H9 (cell line): Measurements from ENCODE around the gene SMAD6. TPM values are rescaled to one million over a fixed set of nuclear protein-coding genes. Genes with fewer than 3 reads are reported as not detected.

Experiments
- DNase-seq: peaks from one replicate; pipeline ENCODE4 v3.0.0-alpha.2; 2017
- H2AFZ ChIP-seq: one replicate; pipeline ENCODE4 v1.6.1; 2013; ENCODE audit warnings: mild to moderate bottlenecking, low read length, control low read depth, moderate library complexity
- H2AK5ac ChIP-seq: 2 replicates; pipeline ENCODE4 v1.6.1; 2013; ENCODE audit warnings: low read length, control low read depth, mixed read lengths; ENCODE audit not compliant: insufficient read length
- H2BK120ac ChIP-seq: one replicate; pipeline ENCODE4 v1.6.1; 2013; ENCODE audit warnings: low read depth, mild to moderate bottlenecking, low read length, control low read depth, inconsistent platforms; ENCODE audit not compliant: poor library complexity, severe bottlenecking
- H2BK12ac ChIP-seq: 2 replicates; pipeline ENCODE4 v1.6.1; 2013; ENCODE audit warnings: low read length, control low read depth, mixed read lengths, low read depth; ENCODE audit not compliant: insufficient read length
- H2BK15ac ChIP-seq: 2 replicates; pipeline ENCODE4 v1.6.1; 2013; ENCODE audit warnings: low read depth, low read length, control low read depth
- H2BK20ac ChIP-seq: one replicate; pipeline ENCODE4 v1.6.1; 2013; ENCODE audit warnings: low read depth, mild to moderate bottlenecking, low read length, control low read depth, inconsistent platforms; ENCODE audit not compliant: poor library complexity, severe bottlenecking
- H2BK5ac ChIP-seq: 2 replicates; pipeline ENCODE4 v1.6.1; 2013; ENCODE audit warnings: low read length, control low read depth, mixed read lengths; ENCODE audit not compliant: insufficient read length
- H3K14ac ChIP-seq: 2 replicates; pipeline ENCODE4 v1.6.1; 2013; ENCODE audit warnings: low read length, control low read depth; ENCODE audit not compliant: insufficient read depth
- H3K18ac ChIP-seq: 2 replicates; pipeline ENCODE4 v1.6.1; 2013; ENCODE audit warnings: low read depth, mild to moderate bottlenecking, mixed read lengths, low read length, control low read depth; ENCODE audit not compliant: insufficient read length
- H3K23ac ChIP-seq: 2 replicates; pipeline ENCODE4 v1.6.1; 2013; ENCODE audit warnings: low read length, control low read depth, mixed read lengths, low read depth; ENCODE audit not compliant: insufficient read length
- H3K23me2 ChIP-seq: 2 replicates; pipeline ENCODE4 v1.6.1; 2013; ENCODE audit warnings: low read depth, mild to moderate bottlenecking, mixed read lengths, low read length, control low read depth; ENCODE audit not compliant: insufficient read length, poor library complexity, severe bottlenecking
- H3K27ac ChIP-seq: 2 replicates; pipeline ENCODE4 v1.5.1; 2013; ENCODE audit warnings: low read length, control low read depth, mixed read lengths, low read depth; ENCODE audit not compliant: insufficient read length
- H3K27me3 ChIP-seq: 2 replicates; pipeline ENCODE4 v1.6.1; 2013; ENCODE audit warnings: low read length, control low read depth, inconsistent platforms; ENCODE audit not compliant: insufficient read depth
- H3K4ac ChIP-seq: 2 replicates; pipeline ENCODE4 v1.6.1; 2013; ENCODE audit warnings: low read depth, mild to moderate bottlenecking, control low read depth, inconsistent platforms, low read length, moderate library complexity
- H3K4me1 ChIP-seq: 2 replicates; pipeline ENCODE4 v1.6.1; 2013; ENCODE audit warnings: low read length, control low read depth, inconsistent platforms; ENCODE audit not compliant: insufficient read depth
- H3K4me2 ChIP-seq: 2 replicates; pipeline ENCODE4 v1.6.1; 2013; ENCODE audit warnings: low read length, control low read depth, mixed read lengths; ENCODE audit not compliant: insufficient read length, insufficient read depth
- H3K56ac ChIP-seq: 2 replicates; pipeline ENCODE4 v1.6.1; 2013; ENCODE audit warnings: low read depth, mild to moderate bottlenecking, mixed read lengths, low read length, control low read depth; ENCODE audit not compliant: insufficient read length
- H3K79me1 ChIP-seq: 2 replicates; pipeline ENCODE4 v1.6.1; 2013; ENCODE audit warnings: low read depth, mild to moderate bottlenecking, moderate library complexity, low read length, control low read depth, inconsistent platforms; ENCODE audit not compliant: insufficient read depth, poor library complexity, severe bottlenecking
- H3K79me2 ChIP-seq: 2 replicates; pipeline ENCODE4 v1.6.1; 2013; ENCODE audit warnings: low read length, control low read depth, inconsistent platforms; ENCODE audit not compliant: insufficient read depth
- H3K9ac ChIP-seq: 2 replicates; pipeline ENCODE4 v1.6.1; 2013; ENCODE audit warnings: low read length, control low read depth, mixed read lengths; ENCODE audit not compliant: insufficient read length; ENCODE audit errors: extremely low read depth
- H3K9me3 ChIP-seq: one replicate; pipeline ENCODE4 v1.6.1; 2013; ENCODE audit warnings: low read depth, low read length, inconsistent platforms; ENCODE audit not compliant: control insufficient read depth
- H3T11ph ChIP-seq: one replicate; pipeline ENCODE4 v1.6.1; 2013; ENCODE audit warnings: mild to moderate bottlenecking, low read length, control low read depth, inconsistent platforms
- H4K20me1 ChIP-seq: one replicate; pipeline ENCODE4 v1.6.1; 2013; ENCODE audit not compliant: control insufficient read depth, insufficient read length, insufficient read depth
- H4K5ac ChIP-seq: 2 replicates; pipeline ENCODE4 v1.6.1; 2013; ENCODE audit warnings: low read depth, mild to moderate bottlenecking, mixed read lengths, low read length, control low read depth; ENCODE audit not compliant: insufficient read length
- H4K8ac ChIP-seq: replicated peaks from 2 replicates; pipeline ENCODE4 v1.6.1; 2013; ENCODE audit warnings: low read length, control low read depth, mixed read lengths, low read depth; ENCODE audit not compliant: insufficient read length
- H4K91ac ChIP-seq: 2 replicates; pipeline ENCODE4 v1.6.1; 2013; ENCODE audit warnings: low read depth, mild to moderate bottlenecking, moderate library complexity, mixed read lengths, low read length, control low read depth; ENCODE audit not compliant: insufficient read length
- H3K27ac Mint-ChIP-seq, 3 experiments: 2 replicates in 2 of 3; 3 replicates in 1 of 3; pipeline ENCODE4 v1.8.0; 2020 to 2021; ENCODE audit warnings: mixed read lengths in 3 of 3, mild to moderate bottlenecking in 1 of 3, moderate library complexity in 1 of 3
- H3K27me3 Mint-ChIP-seq: 2 replicates; pipeline ENCODE4 v1.8.0; 2021; ENCODE audit warnings: low read depth, mild to moderate bottlenecking, moderate library complexity, mixed read lengths
- H3K36me3 Mint-ChIP-seq, 3 experiments: 2 replicates in 2 of 3; 3 replicates in 1 of 3; pipeline ENCODE4 v1.8.0; 2020 to 2021; ENCODE audit warnings: low read depth in 3 of 3, mixed read lengths in 3 of 3; ENCODE audit not compliant: insufficient read depth in 1 of 3
- H3K4me1 Mint-ChIP-seq, 2 experiments: 2 replicates each; pipeline ENCODE4 v1.8.0; 2020; ENCODE audit warnings: mixed read lengths in 2 of 2
- H3K4me3 Mint-ChIP-seq, 2 experiments: 2 replicates in 1 of 2; 3 replicates in 1 of 2; pipeline ENCODE4 v1.8.0; 2020 to 2021; ENCODE audit warnings: mild to moderate bottlenecking in 2 of 2, mixed read lengths in 2 of 2, moderate library complexity in 1 of 2
- H3K9me3 Mint-ChIP-seq, 2 experiments: 2 replicates in 1 of 2; 3 replicates in 1 of 2; pipeline ENCODE4 v1.8.0; 2020; ENCODE audit warnings: mild to moderate bottlenecking in 2 of 2, mixed read lengths in 2 of 2, moderate library complexity in 1 of 2
- WGBS: extraction: QIAGEN DNeasy Blood & Tissue Kit; methylation state at CpG from one replicate; pipeline ENCODE4 v1.1.7; 2013; ENCODE audit warnings: missing lambda C conversion rate, low lambda C conversion rate, mixed read lengths; ENCODE audit not compliant: insufficient read length; ENCODE audit errors: extremely low coverage; 5-methylcytosine and 5-hydroxymethylcytosine counted together
- total RNA-seq: library from RNA; stranded (reverse); gene quantifications from 2 replicates; pipeline ENCODE4 v1.2.1, GENCODE V29; 2021
- TF ChIP-seq, protein P1 (sequence below): fragments of 200-600 bp; sonication (generic); conservative IDR thresholded peaks from 3 replicates; pipeline ENCODE4 v1.8.0; 2021; ENCODE audit warnings: antibody characterized with exemption, mild to moderate bottlenecking

Gene SMAD6
- total RNA-seq, 1 experiment from 2014 or later, result 6.0 TPM

DNA sequence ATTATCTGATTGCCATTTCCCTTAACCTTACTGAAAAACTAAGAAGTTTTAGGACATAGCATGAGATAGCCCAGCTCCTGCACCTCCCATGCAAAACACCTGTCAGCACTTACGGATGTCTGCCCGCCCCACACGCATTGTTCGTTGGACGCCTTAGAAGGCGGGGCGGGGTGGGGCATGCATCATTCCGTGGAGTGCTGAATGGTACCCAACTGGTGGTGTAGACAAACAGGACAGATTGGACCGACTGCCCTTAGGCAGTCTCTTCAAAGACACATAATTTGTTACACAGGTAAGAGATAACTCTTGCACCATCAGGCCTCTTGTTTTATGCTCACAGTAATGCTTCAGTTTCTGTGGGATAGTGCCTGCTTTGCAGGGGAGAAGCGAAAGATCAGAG lies 93.8 kb downstream of the SMAD6 start:
- Histone ChIP-seq H4K5ac (no peak overlapping the region), H3K27ac (no peak overlapping the region), H2BK5ac (no peak overlapping the region), H3K4me1 (no peaks in the 10 kb centered on the region), H3K56ac (no peak overlapping the region), H2BK120ac (no peak overlapping the region), H3K27me3 (no peaks in the 10 kb centered on the region), H3K4me2 (no peak overlapping the region), H3K9ac (no peak overlapping the region), H3K23me2 (no peaks in the 10 kb centered on the region), H3K79me2 (no peaks in the 10 kb centered on the region), H3K23ac (no peak overlapping the region), H4K91ac (no peak overlapping the region), H4K8ac (no peak overlapping the region), H2AFZ (no peak overlapping the region), H3K14ac (no peak overlapping the region), H2AK5ac (no peak overlapping the region), H2BK20ac (no peak overlapping the region), H3K79me1 (no peaks in the 10 kb centered on the region), H3T11ph (no peak overlapping the region), H3K9me3 (no peaks in the 10 kb centered on the region), H3K18ac (no peak overlapping the region), H4K20me1 (no peaks in the 10 kb centered on the region), H2BK12ac (no peak overlapping the region), H2BK15ac (no peak overlapping the region), H3K4ac (no peak overlapping the region)
- Mint-ChIP-seq H3K4me1 (peaks cover 0 to 3% of the 10 kb centered on the region in 2 experiments; a peak in 1 of 4 replicates), H3K36me3 (no peaks in the 10 kb centered on the region), H3K27ac (no peak overlapping the region), H3K4me3 (no peak overlapping the region), H3K9me3 (no peaks in the 10 kb centered on the region), H3K27me3 (no peaks in the 10 kb centered on the region)
- TF ChIP-seq, protein P1, sequence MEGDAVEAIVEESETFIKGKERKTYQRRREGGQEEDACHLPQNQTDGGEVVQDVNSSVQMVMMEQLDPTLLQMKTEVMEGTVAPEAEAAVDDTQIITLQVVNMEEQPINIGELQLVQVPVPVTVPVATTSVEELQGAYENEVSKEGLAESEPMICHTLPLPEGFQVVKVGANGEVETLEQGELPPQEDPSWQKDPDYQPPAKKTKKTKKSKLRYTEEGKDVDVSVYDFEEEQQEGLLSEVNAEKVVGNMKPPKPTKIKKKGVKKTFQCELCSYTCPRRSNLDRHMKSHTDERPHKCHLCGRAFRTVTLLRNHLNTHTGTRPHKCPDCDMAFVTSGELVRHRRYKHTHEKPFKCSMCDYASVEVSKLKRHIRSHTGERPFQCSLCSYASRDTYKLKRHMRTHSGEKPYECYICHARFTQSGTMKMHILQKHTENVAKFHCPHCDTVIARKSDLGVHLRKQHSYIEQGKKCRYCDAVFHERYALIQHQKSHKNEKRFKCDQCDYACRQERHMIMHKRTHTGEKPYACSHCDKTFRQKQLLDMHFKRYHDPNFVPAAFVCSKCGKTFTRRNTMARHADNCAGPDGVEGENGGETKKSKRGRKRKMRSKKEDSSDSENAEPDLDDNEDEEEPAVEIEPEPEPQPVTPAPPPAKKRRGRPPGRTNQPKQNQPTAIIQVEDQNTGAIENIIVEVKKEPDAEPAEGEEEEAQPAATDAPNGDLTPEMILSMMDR, result no peak
- no peak for DNase-seq
- no CpG with 5 or more reads among the region's 10 CpGs for WGBS
